WI38 (cell line): Measurements from ENCODE around the gene CFAP20DC.

Experiments used
- H3K4me3 ChIP-seq: 2 replicates; pipeline ENCODE4 v1.5.1; 2011; ENCODE audit warnings: low read depth, mild to moderate bottlenecking, control low read depth, low read length
- CTCF ChIP-seq: IDR thresholded peaks from 2 replicates; pipeline ENCODE4 v1.5.1; 2012; ENCODE audit warnings: low read depth, mild to moderate bottlenecking, control low read depth, low read length

Gene CFAP20DC

GRCh38 chr3:58731673-58732072 lies 318.2 kb downstream of the CFAP20DC start:
- no peak for TF ChIP-seq CTCF
- no peak overlapping the region for H3K4me3 ChIP-seq

- no peak for TF ChIP-seq CTCF
- no peak overlapping the region for H3K4me3 ChIP-seq
Measured at GRCh38 chr3:58728723-58729122, 321.1 kb downstream of the CFAP20DC start.

GRCh38 chr3:58725326-58725853 lies 324.4 kb downstream of the CFAP20DC start:
- H3K4me3 ChIP-seq, result no peak overlapping the region
- no peak for TF ChIP-seq CTCF

GRCh38 chr3:58724336-58724735 lies 325.5 kb downstream of the CFAP20DC start:
- no peak for TF ChIP-seq CTCF
- H3K4me3 ChIP-seq, result no peak overlapping the region

- TF ChIP-seq CTCF, result no peak
- H3K4me3 ChIP-seq, result no peak overlapping the region
Measured at GRCh38 chr3:58723173-58723572, 326.7 kb downstream of the CFAP20DC start.

- TF ChIP-seq CTCF, result no peak
- H3K4me3 ChIP-seq, result no peak overlapping the region
Measured at GRCh38 chr3:58722561-58722960, 327.3 kb downstream of the CFAP20DC start.

- no peak for TF ChIP-seq CTCF
- no peak overlapping the region for H3K4me3 ChIP-seq
Measured at GRCh38 chr3:58720526-58720925, 329.3 kb downstream of the CFAP20DC start.
